H1 (cell line): Measurements from ENCODE around the gene NCOA6. TPM values are rescaled to one million over a fixed set of nuclear protein-coding genes. Genes with fewer than 3 reads are reported as not detected.

Source experiments
- CTCF ChIA-PET: fragments of 300-600 bp; sonication (Branson Sonifier 250); formaldehyde crosslinking; loops from one replicate; lab custom pipeline; 2021; ENCODE audit not compliant: partially characterized antibody; lab: Charles Lee
- POLR2A ChIA-PET: fragments of 300-600 bp; sonication (Branson Sonifier 250); formaldehyde crosslinking; loops from one replicate; lab custom pipeline; 2021; ENCODE audit warnings: inconsistent platforms; ENCODE audit not compliant: partially characterized antibody; lab: Charles Lee
- DNase-seq, 2 experiments: peaks; one replicate each; pipeline versions ENCODE4 v3.0.0 to v3.0.0-alpha.2; 2010 to 2022; ENCODE audit warnings: low spot score in 2 of 2, low read depth in 1 of 2, mixed read lengths in 1 of 2
- FAIRE-seq: peaks from 2 replicates; lab custom pipeline; 2011; peaks lifted over from hg19 to GRCh38; lab: Jason Lieb, UNC
- H2AFZ ChIP-seq: 2 replicates; pipeline ENCODE4 v1.8.1; 2012; ENCODE audit warnings: low read length, inconsistent platforms
- H2AK5ac ChIP-seq: 2 replicates; pipeline ENCODE4 v1.6.1; 2013; ENCODE audit warnings: low read depth, low read length
- H2BK120ac ChIP-seq: replicated peaks from 2 replicates; pipeline ENCODE3; 2013; ENCODE audit warnings: low read depth, low read length, inconsistent platforms
- H2BK12ac ChIP-seq: 2 replicates; pipeline ENCODE4 v1.6.1; 2013; ENCODE audit warnings: low read depth, low read length
- H2BK15ac ChIP-seq: 2 replicates; pipeline ENCODE4 v1.6.1; 2013; ENCODE audit warnings: low read length
- H2BK20ac ChIP-seq: 2 replicates; pipeline ENCODE4 v1.6.1; 2013; ENCODE audit warnings: low read length
- H2BK5ac ChIP-seq: 2 replicates; pipeline ENCODE4 v1.6.1; 2013; ENCODE audit warnings: low read depth, low read length
- H3K14ac ChIP-seq: 2 replicates; pipeline ENCODE4 v1.6.1; 2013; ENCODE audit warnings: inconsistent platforms; ENCODE audit not compliant: insufficient read length
- H3K18ac ChIP-seq: 2 replicates; pipeline ENCODE4 v1.6.1; 2013; ENCODE audit warnings: low read length; ENCODE audit errors: extremely low read depth
- H3K23ac ChIP-seq: 2 replicates; pipeline ENCODE4 v1.6.1; 2013; ENCODE audit warnings: inconsistent platforms; ENCODE audit not compliant: insufficient read length
- H3K23me2 ChIP-seq: 2 replicates; pipeline ENCODE4 v1.6.1; 2013; ENCODE audit warnings: low read depth, low read length
- H3K27ac ChIP-seq: 2 replicates; pipeline ENCODE4 v1.6.1; 2011; ENCODE audit warnings: low read depth, low read length, inconsistent platforms
- H3K27me3 ChIP-seq, 4 experiments: replicated peaks in 1 of 4; 1 replicate in 1 of 4; 2 replicates in 3 of 4; pipeline versions ENCODE4 v1.6.1 to v1.8.1; 2011 to 2013; ENCODE audit warnings: low read length in 3 of 4, mild to moderate bottlenecking in 3 of 4, inconsistent platforms in 2 of 4, mixed read lengths in 2 of 4, moderate library complexity in 1 of 4; ENCODE audit not compliant: control insufficient read depth in 3 of 4, insufficient read depth in 3 of 4; ENCODE audit errors: extremely low read depth in 1 of 4
- H3K36me3 ChIP-seq, 4 experiments: 2 replicates each; pipeline versions ENCODE4 v1.6.1 to v1.8.1; 2011 to 2013; ENCODE audit warnings: mild to moderate bottlenecking in 4 of 4, low read length in 3 of 4, moderate library complexity in 2 of 4, control low read depth in 1 of 4, inconsistent platforms in 1 of 4; ENCODE audit not compliant: insufficient read depth in 4 of 4, control insufficient read depth in 2 of 4
- H3K4ac ChIP-seq: replicated peaks from 2 replicates; pipeline ENCODE3; 2013; ENCODE audit warnings: low read length, low read depth, mixed read lengths, inconsistent platforms; ENCODE audit not compliant: insufficient read length
- H3K4me1 ChIP-seq, 4 experiments: replicated peaks in 1 of 4; 1 replicate in 1 of 4; 2 replicates in 3 of 4; pipeline versions ENCODE4 v1.6.1 to v1.8.1; 2011 to 2013; ENCODE audit warnings: low read length in 3 of 4, inconsistent platforms in 2 of 4, mixed read lengths in 1 of 4; ENCODE audit not compliant: insufficient read depth in 4 of 4, control insufficient read depth in 3 of 4
- H3K4me2 ChIP-seq, 2 experiments: 2 replicates each; pipeline versions ENCODE4 v1.6.1 to v1.8.1; 2011 to 2013; ENCODE audit warnings: low read depth in 2 of 2, low read length in 2 of 2, control low read depth in 1 of 2, inconsistent platforms in 1 of 2, mild to moderate bottlenecking in 1 of 2; ENCODE audit not compliant: insufficient read depth in 1 of 2
- H3K4me3 ChIP-seq, 4 experiments: fragments of 200-600, 300-600 bp in 1 of 4; sonication (generic), shearing (Covaris generic), sonication (Bioruptor Twin) in 1 of 4; 2 replicates each; pipeline versions ENCODE4 v1.5.1 to v1.8.1; 2011 to 2016; ENCODE audit warnings: low read length in 4 of 4, low read depth in 3 of 4, control low read depth in 2 of 4, inconsistent platforms in 2 of 4, mild to moderate bottlenecking in 2 of 4, mixed read lengths in 1 of 4, moderate library complexity in 1 of 4; ENCODE audit not compliant: insufficient read depth in 2 of 4; ENCODE audit errors: extremely low read depth in 1 of 4
- H3K56ac ChIP-seq: replicated peaks from 2 replicates; pipeline ENCODE3; 2013; ENCODE audit warnings: low read depth, mild to moderate bottlenecking, mixed read lengths, low read length, inconsistent platforms; ENCODE audit not compliant: insufficient read length
- H3K79me1 ChIP-seq: 2 replicates; pipeline ENCODE4 v1.6.1; 2013; ENCODE audit warnings: low read depth, low read length, control low read depth
- H3K79me2 ChIP-seq, 2 experiments: 2 replicates each; pipeline versions ENCODE4 v1.6.1 to v1.8.1; 2012 to 2013; ENCODE audit warnings: low read length in 2 of 2, mild to moderate bottlenecking in 2 of 2, inconsistent platforms in 1 of 2; ENCODE audit not compliant: insufficient read depth in 2 of 2, control insufficient read depth in 1 of 2
- H3K9ac ChIP-seq, 4 experiments: replicated peaks in 1 of 4; 1 replicate in 1 of 4; 2 replicates in 3 of 4; pipeline versions ENCODE4 v1.6.1 to v1.8.1; 2011 to 2013; ENCODE audit warnings: low read depth in 3 of 4, low read length in 3 of 4, control low read depth in 2 of 4, mild to moderate bottlenecking in 2 of 4, moderate library complexity in 2 of 4, inconsistent platforms in 1 of 4; ENCODE audit errors: extremely low read depth in 1 of 4
- H3K9me3 ChIP-seq, 2 experiments: 2 replicates each; pipeline versions ENCODE4 v1.6.1 to v1.8.1; 2012 to 2013; ENCODE audit warnings: mild to moderate bottlenecking in 2 of 2, moderate library complexity in 2 of 2, control low read depth in 1 of 2, inconsistent platforms in 1 of 2, low read depth in 1 of 2, low read length in 1 of 2, mixed read lengths in 1 of 2; ENCODE audit not compliant: insufficient read depth in 2 of 2
- H4K20me1 ChIP-seq, 2 experiments: replicated peaks in 1 of 2; 2 replicates each; pipeline versions ENCODE3 to v1.8.1; 2011 to 2013; ENCODE audit warnings: inconsistent platforms in 2 of 2, low read length in 2 of 2, mild to moderate bottlenecking in 1 of 2; ENCODE audit not compliant: insufficient read depth in 2 of 2, control insufficient read depth in 1 of 2
- H4K5ac ChIP-seq: 2 replicates; pipeline ENCODE4 v1.6.1; 2013; ENCODE audit warnings: low read length, low read depth, mixed read lengths, inconsistent platforms; ENCODE audit not compliant: insufficient read length
- H4K8ac ChIP-seq: 2 replicates; pipeline ENCODE4 v1.8.0; 2013; ENCODE audit warnings: mild to moderate bottlenecking, moderate library complexity, low read length, inconsistent platforms; ENCODE audit not compliant: insufficient read depth; ENCODE audit errors: extremely low read depth
- H4K91ac ChIP-seq: replicated peaks from 2 replicates; pipeline ENCODE3; 2013; ENCODE audit warnings: low read length, mixed read lengths, inconsistent platforms; ENCODE audit not compliant: insufficient read length
- POU5F1 ChIP-seq: IDR thresholded peaks from 2 replicates; pipeline ENCODE4 v1.6.1; 2011; ENCODE audit warnings: low read depth, mild to moderate bottlenecking, low read length, moderate library complexity
- RAD21 ChIP-seq, 2 experiments: IDR thresholded peaks in 1 of 2; conservative IDR thresholded peaks in 1 of 2; 2 replicates each; pipeline ENCODE4 v1.6.1; 2011; ENCODE audit warnings: low read depth in 2 of 2, low read length in 2 of 2, improper control_type of control experiment in 1 of 2, inconsistent platforms in 1 of 2, mild to moderate bottlenecking in 1 of 2, moderate library complexity in 1 of 2
- WGBS, 2 experiments: shearing (Covaris generic) in 1 of 2; methylation state at CpG; one replicate each; pipeline versions ENCODE4 v1.1.6 to v1.1.7; 2013 to 2015; ENCODE audit warnings: low lambda C conversion rate in 2 of 2, mixed read lengths in 2 of 2, inconsistent platforms in 1 of 2, low coverage in 1 of 2, missing lambda C conversion rate in 1 of 2; ENCODE audit not compliant: insufficient replicate concordance in 2 of 2, insufficient coverage in 1 of 2, insufficient read length in 1 of 2; ENCODE audit errors: extremely low coverage in 1 of 2, missing lambda C conversion rate in 1 of 2; 5-methylcytosine and 5-hydroxymethylcytosine counted together
- polyA plus RNA-seq, 7 experiments: library from polyadenylated mRNA; depleted of rRNA in 3 of 7; stranded (reverse) in 5 of 7; unstranded in 2 of 7; fragments of >200 nt in 5 of 7; fragments of 200-250 nt in 2 of 7; gene quantifications; 1 replicate in 5 of 7; 2 replicates in 1 of 7; 4 replicates in 1 of 7; pipeline versions ENCODE4 v1.2.1 to v1.2.3, GENCODE V29; 2011 to 2013; ENCODE audit warnings: missing spikeins in 2 of 7, mixed read lengths in 2 of 7
- total RNA-seq: library from RNA; stranded (reverse); fragmentation: NEBNext Ultra II Directional; extraction: Animal tissue kit (Norgen Biotek cat#: 25700); gene quantifications from 2 replicates; pipeline ENCODE4 v1.2.1, GENCODE V29; 2021

Gene NCOA6
- total and polyA plus RNA-seq, 2 of the 8 experiments (the other 6 are each of a cell fraction or from before 2014, with no cell fraction given): 9.0 to 9.5 TPM

DNA sequence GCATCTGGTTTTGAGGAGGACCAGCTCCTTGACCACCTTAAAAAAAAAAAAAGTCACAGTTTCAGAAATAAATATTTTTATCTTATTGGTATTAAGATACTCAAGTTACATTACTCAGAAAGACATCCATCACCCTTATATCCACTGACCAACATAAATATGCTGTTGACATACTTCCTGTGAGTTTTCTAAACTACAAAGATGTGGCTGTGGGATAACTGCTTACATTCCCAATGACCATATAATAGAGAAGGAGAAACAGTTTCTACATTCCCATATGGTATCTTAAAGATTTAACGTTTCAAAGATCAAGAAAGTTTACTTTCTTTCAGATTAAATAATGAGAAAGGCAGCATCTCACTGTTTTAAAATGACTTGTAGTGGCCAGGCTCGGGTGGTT, 75.0 kb downstream of the NCOA6 start:
- Histone ChIP-seq H3K36me3 (peaks cover 2 to 8% (median 4%) of the 10 kb centered on the region in 4 experiments; a peak in 6 of 8 replicates), H3K14ac (no peak overlapping the region), H2AFZ (no peak overlapping the region), H3K9me3 (no peaks in the 10 kb centered on the region), H4K91ac (no peak overlapping the region), H2AK5ac (no peak overlapping the region), H4K8ac (no peak overlapping the region), H2BK120ac (no peak overlapping the region), H3K23ac (no peak overlapping the region), H4K5ac (no peak overlapping the region), H4K20me1 (peaks cover 0 to 2% of the 10 kb centered on the region in 2 experiments), H2BK5ac (no peak overlapping the region), H3K79me1 (no peaks in the 10 kb centered on the region), H3K27me3 (no peaks in the 10 kb centered on the region), H3K4ac (no peak overlapping the region), H2BK15ac (no peak overlapping the region), H3K56ac (no peak overlapping the region), H3K18ac (no peak overlapping the region), H3K4me2 (no peak overlapping the region), H2BK20ac (no peak overlapping the region), H2BK12ac (no peak overlapping the region), H3K23me2 (no peaks in the 10 kb centered on the region), H3K4me1 (no peaks in the 10 kb centered on the region), H3K27ac (no peak overlapping the region), H3K4me3 (no peak overlapping the region), H3K79me2 (no peaks in the 10 kb centered on the region), H3K9ac (no peak overlapping the region)
- no peak for FAIRE-seq
- 70% methylated on average over 2 of the region's 2 CpGs; no CpG with 5 or more reads in 1 of the 2 experiments for WGBS, 2 experiments
- no peak for DNase-seq
- ChIA-PET CTCF (interaction anchor here (0.9 kb wide), 1 partner anchor 17 kb away, joined by 3 read pairs; no protein-coding TSS in a partner anchor), POLR2A (no interaction called here)
- TF ChIP-seq RAD21 (IDR thresholded peaks at IDR 0.05 in 1 of 2, conservative IDR thresholded peaks at IDR 0.05 in 1 of 2; ENCODE audit: low read depth in 2 of 2, low read length in 2 of 2) (no peak), POU5F1 (no peak)
